Caki2 (cell line): ENCODE data around the gene MRTFA. TPM values are rescaled to one million over a fixed set of nuclear protein-coding genes. Genes with fewer than 3 reads are reported as not detected.
"Not testable (repeated sequence)": the region's sequence is repeated elsewhere in the genome, so short reads cannot be mapped to it uniquely, and the experiment has no call there.

Source experiments
- DNase-seq: peaks from one replicate; pipeline ENCODE4 v3.0.0-alpha.2; 2015; ENCODE audit warnings: low read depth
- in situ Hi-C: cut with HindIII; loops from 2 replicates; pipeline ENCODE4 v1.10.0; 2016; ENCODE audit warnings: low sequenced_read_pairs, low pct_unique_long_range_greater_than_20kb, mixed read lengths
- total RNA-seq: library from RNA; depleted of rRNA; stranded (reverse); fragments of >200 nt; shearing (Covaris generic); gene quantifications from 2 replicates; pipeline ENCODE4 v1.2.3, GENCODE V29; 2014; ENCODE audit warnings: low replicate concordance

Gene MRTFA
- total RNA-seq, 1 experiment from 2014 or later: 24.6 TPM

DNA sequence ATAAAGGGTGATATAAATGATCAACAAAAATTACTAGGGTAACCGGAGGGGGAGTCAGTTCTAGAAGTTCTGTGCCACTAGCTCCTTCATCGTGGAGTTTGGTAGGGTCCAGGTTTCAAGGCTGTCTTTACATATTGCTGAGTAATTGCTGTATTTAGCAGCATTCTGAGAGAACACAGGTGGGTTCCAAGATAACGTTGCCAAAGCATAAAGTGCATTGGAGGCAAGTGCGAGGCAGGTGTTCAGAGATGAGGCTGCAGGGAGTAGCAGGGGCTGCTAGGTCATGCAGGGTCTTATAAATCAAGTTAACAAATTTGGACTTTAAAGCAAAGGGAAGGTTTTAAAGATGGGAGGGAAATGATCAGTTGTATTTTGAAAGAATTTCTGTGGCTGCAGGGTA lies 248.3 kb downstream of the MRTFA start:
- no peak for DNase-seq
- in situ Hi-C loops: no loop called here

DNA sequence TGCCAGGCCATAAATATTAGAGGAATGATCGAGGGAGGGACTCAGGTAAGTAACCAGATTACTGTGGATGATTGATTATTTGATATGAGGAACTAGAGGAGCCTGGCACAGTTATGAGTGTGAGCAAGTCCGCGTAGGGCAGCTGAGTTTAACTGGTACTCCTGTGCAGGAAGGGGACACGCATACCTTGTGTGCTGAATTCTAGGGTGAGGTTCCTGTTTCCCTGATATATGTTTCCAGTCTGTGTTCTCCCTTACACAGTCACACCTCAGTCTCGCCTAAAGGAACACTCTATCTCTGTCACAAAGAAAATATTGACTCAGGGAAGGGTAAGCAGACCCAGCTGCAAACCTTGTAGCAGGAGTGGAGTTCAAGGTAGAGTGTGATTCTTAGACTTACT lies 248.8 kb downstream of the MRTFA start:
- DNase-seq: no peak
- in situ Hi-C loops: no loop called here

DNA sequence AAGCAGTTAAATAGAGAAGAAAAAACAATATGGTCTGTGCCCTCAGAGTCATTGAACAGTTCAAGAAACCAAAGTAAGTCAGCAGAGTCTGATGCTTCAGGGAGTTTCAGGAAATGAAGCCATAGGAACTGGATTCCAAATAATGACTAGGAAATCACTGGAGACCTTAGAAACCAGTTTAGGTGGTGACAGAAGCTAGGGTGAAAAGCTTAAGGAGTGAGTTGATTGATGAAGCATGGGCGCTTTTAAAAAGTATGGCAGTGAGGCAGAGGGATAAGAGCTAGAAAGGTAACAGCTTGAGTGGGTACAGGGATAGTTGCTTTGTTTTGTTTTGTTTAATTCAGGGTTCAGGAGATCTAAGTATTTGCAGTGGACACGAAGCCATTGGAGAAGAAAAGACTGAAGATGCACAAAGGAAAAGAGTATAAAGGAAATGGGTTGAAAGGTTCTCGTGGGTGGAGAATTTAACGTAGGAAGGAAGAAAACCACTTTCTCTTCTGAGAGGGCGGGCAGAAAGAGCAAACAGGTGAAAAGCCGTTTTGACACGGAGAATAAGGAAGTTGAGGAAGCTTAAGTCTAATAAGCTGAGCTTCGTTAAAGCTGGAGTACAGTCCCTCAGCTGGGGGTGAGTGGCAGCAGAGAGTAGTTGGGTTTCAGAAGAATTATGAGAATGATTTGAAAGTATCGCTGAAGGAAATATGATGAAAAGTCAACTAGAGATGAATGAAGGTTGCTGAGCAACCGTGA lies 251.3 kb downstream of the MRTFA start:
- no peak for DNase-seq
- in situ Hi-C loops: no loop called here

DNA sequence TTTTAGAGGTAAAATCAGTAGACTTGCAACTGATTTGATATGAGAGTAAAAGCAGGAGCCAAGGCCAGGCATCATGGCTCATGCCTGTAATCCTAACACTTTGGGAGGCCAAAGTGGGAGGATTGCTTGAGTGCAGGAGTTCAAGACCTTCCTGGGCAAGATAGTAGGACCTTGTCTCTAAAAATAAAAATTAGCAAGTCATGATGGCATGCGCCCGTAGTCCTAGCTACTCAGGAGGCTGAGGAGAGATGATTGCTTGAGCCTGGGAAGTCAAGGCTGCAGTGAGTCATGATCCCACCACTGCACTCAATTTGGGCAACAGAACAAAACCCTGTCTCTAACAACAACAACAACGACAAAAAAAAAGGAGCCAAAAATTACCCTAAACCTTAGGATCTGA lies 252.6 kb downstream of the MRTFA start:
- in situ Hi-C loops: no loop called here
- DNase-seq: no peak

DNA sequence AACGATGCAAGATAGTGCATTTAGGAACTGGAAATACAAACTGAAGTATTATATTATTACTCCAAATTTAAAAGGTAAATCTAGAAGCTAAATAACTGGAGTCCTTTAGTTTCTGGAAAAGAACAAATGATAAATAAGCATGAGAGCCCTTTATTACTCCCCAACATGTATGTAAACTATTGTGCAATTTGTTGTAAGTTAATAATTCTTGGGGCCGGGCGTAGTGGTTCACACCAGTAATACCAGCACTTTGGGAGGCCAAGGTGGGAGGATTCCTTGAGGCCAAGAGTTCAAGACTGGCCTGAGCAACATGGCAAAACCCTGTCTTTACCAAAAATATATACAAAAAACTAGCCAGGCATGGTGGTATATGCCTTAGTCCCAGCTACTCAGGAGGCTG lies 255.1 kb downstream of the MRTFA start:
- no peak for DNase-seq
- in situ Hi-C loops: no loop called here

DNA sequence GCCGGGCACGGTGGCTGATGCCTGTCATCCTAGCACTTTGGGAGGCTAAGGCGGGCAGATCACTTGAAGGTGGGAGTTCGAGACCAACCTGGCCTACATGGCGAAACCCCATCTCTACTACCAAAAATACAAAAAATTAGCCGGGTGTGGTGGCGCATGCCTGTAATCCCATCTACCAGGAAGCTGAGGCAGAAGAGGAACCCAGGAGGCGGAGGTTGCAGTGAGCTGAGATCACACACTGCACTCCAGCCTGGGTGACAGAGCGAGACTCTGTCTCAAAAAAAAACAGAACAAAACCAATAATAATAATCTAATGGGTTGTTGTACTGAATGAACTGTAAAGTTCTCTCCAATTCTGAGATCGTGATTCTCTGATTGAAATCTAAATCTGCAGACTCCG lies 258.1 kb downstream of the MRTFA start:
- DNase-seq, in situ Hi-C loops: not testable (repeated sequence)

DNA sequence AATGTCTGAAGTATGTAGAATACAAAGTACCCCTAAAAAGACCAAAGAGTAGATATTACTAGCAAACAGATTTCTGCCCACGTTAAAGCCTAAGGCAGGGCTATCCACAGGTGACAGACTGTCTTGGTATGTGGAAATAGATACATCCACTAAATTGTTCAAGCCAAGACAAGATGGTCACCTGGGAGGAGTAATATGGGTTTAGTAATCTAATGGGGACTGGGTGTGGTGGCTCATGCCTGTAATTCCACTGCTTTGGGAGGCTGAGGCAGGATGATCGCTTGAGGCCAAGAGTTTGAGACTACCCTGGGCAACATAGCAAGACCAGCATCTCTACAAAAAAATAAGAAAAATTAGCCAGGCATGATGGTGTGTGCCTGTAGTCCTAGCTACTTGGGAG lies 258.6 kb downstream of the MRTFA start:
- DNase-seq: no peak
- in situ Hi-C loops: no loop called here

DNA sequence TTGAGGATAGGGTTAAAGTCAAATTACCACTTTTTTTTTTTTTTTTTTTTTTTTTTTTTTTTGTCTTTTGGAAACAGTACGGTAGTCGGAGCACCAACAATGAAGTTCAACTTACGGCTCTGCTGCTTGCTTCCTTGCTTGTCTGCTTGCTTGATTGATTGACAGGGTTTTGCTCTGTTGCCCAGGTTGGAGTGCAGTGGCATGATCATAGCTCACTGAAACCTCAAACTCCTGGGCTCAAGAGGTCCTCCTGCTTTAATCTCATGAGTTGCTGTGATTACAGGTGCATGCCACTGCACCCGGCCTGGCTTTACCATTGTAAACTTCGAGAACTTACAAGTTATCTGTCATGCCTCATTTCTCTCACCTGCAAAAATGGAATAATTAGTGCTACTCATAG lies 260.4 kb downstream of the MRTFA start:
- in situ Hi-C loops: no loop called here
- DNase-seq: no peak

DNA sequence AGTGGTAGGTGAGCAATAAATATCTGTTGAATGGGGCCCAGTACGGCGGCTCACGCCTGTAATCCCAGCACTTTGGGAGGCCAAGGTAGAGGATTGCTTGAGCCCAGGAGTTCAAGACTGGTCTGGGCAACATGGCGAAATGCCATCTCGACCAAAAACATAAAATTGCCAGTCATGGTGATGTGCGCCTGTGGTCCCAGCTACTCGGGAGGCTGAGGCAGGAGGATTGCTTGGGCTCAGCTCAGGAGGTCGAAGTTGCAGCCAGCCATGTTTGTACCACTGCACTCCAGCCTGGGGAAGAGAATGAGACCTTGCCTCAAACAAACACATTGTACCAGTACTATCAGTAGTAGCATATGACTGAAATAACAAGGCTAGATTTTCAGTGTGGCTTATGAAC lies 262.0 kb downstream of the MRTFA start:
- in situ Hi-C loops: loop anchor here (25.0 kb wide), 1 partner anchor 263 kb away; the partner anchor contains the start of gene MRTFA
- DNase-seq: no peak

DNA sequence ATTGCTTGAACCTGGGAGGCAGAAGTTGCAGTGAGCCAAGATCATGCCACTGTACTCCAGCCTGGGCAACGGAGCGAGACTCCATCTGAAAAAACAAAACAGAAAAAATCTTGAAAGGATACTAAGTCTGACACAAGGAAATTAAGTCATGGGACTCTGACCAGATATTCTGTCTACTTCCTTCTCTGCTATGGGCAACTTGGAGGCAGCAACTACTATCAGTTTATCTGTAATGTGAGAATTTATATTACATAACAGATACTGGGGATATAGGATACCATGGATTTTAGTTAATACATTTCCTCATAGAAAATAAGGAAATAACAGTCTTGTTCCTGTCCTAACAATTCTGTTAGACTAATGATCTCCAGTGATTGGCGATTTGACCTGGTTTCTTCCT lies 267.7 kb downstream of the MRTFA start:
- in situ Hi-C loops: loop anchor here (25.0 kb wide), 1 partner anchor 268 kb away; the partner anchor contains the start of gene MRTFA
- DNase-seq: peak; percentile 44

DNA sequence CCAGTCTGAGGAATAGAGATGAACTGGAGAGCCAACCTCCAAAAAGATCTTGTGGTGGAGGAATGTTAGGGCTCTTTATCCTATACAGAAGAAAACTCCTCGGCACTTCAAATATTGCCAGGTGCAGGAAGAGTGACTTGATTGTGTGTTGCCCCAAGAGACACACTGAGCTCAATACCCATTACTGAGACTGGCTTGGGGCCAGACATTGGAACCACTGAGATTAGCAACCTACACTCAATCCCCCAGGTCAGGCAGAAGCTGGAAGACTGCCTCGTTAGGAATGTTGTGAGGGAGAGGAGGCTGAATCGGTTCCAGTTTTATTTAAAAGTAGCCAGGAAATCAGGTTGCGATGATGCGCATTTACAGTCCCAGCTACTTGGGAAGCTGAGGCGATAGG lies 268.5 kb downstream of the MRTFA start:
- in situ Hi-C loops: loop anchor here (25.0 kb wide), 1 partner anchor 269 kb away; the partner anchor contains the start of gene MRTFA
- DNase-seq: no peak

DNA sequence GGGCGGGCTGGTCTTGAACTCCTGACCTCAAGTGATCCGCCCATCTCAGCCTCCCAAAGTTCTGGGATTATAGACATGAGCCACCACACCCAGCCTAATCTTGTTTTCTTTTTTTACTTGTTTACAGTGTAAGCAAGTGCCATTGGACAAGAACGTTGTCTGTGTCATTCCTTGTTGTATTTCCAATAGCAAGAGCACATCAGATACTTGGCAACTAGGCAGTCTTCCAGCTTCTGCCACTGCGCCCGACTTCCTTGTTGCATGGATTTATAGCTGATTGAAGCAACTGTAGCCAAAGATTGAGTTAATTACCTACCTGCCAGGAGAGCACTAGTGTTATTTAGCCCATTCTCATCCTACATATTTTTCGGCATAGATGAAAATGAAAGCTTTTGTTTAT lies 269.2 kb downstream of the MRTFA start:
- no peak for DNase-seq
- in situ Hi-C loops: loop anchor here (25.0 kb wide), 1 partner anchor 270 kb away; the partner anchor contains the start of gene MRTFA

DNA sequence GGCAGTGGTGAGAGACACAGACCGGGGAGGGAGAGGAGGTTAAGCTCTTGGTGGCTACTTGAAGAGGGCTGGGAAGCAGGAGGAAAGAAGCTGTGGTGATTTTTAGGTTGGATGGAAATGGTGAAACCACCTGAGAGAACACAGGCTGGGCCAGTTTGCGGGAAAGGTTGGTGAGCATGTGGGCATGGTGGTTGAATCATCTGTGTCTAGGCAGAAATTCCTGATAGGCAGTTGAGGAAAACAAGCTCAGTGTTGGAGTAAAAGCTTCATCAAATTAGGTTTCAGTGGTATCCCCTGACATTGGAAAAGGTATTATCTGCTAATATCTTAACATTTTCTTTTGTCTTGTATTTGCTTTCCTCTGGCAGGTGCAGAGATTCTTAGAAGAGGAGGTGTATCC lies 270.5 kb downstream of the MRTFA start:
- no peak for DNase-seq
- in situ Hi-C loops: loop anchor here (25.0 kb wide), 1 partner anchor 271 kb away; the partner anchor contains the start of gene MRTFA

DNA sequence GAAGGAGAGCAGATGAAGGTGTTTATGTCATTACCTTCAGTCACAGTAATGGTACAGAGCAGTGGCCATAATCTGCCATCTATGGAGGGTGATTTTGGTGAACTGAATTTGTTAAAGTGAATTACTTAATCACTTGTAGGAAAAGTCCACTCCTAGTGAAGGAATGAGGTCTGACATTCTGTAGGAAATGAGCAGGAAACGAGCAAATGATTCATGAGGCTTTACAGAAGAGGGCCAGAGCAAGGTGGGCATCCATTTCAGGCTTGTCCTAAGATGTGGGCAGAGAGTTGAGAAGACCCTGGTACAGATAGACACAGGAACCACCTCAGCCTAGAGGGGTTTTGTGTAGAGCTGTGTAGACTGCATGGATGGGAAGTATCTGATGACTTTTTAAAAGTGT lies 272.1 kb downstream of the MRTFA start:
- in situ Hi-C loops: loop anchor here (25.0 kb wide), 1 partner anchor 273 kb away; the partner anchor contains the start of gene MRTFA
- no peak for DNase-seq

DNA sequence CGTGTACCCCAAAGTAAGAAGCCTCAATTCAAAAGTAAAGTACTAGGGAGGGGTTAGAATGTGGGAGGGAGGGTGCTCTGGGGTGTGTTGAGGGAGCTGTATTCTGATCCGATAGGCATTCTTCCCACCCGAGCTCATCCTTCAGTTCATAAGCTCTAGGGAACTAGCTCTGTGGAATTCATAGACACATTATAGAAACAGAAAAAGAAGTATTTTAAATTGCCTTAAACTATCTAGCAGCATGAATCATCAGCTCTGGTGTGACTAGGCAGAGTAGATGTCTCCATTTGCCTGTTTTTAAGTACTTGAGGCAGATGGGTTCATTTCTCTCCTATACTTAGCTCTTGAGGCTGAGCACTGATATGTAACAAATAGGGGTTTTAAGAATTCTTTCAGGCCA lies 273.5 kb downstream of the MRTFA start:
- DNase-seq: no peak
- in situ Hi-C loops: loop anchor here (25.0 kb wide), 1 partner anchor 274 kb away; the partner anchor contains the start of gene MRTFA

DNA sequence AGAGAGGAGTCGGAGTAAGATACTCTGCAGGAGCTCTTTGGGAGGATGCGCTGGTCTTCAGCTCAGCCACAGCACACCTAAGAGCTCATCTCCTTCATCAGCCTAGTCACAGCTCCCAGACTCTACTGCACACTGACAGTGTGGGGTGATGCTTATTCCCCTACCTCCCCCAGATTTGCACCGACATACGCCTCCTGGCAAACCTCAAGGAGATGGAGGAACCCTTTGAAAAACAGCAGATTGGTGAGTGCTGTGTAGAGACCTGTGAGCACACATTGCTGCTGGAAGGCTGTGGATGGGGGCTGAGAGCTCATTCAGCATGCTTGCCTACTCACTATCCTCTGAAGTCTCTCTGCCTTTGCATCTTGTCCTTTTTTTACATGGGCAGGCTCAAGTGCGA lies 275.4 kb downstream of the MRTFA start:
- in situ Hi-C loops: loop anchor here (25.0 kb wide), 1 partner anchor 276 kb away; the partner anchor contains the start of gene MRTFA

More for the DNA sequence above, 275.4 kb downstream of the MRTFA start:
- no peak for DNase-seq
